ENCODE measurements around the gene ZNF684.
A peak's percentile ranks its signal among the peaks of the same experiment; 100 is the strongest.
"Not testable (repeated sequence)": the region's sequence is repeated elsewhere in the genome, so short reads cannot be mapped to it uniquely, and the experiment has no call there.

Gene ZNF684

DNA sequence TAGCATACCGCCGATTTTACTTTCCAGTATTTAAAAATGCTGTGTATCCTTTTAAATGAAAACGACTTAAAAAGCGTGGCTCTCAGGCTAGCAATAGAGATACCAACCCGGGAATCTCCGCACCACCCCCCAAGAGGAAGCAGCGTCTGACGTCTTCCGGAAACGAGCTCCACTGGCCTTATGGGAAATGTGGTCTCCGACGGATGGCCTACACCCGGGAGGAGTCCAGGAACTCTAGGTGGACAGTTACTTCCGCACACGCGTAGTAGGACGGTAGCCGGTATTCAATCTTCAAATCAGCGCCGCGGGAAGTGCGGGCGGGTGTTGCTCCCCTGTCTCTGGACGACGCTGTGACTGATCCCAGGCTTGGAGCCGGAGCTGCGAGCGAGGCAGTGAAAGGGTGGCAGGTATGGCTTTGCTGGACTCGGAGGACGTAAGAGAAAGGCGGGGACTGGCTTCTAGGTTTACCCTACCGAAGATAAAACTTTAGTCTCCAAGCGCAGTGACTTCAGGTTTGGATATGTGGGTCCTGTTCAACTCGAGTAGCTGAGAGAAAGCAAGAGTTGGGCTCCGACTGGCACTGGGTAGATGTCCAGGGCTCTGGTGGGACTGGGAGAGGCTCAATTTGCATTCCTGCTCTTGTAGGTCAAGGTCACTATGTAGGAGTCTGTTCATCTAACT lies at the start of gene ZNF684:
Gene ZNF684, plus strand, starts transcription at position 257 of the 681 bp plus-strand sequence. CDS start 1,530 bp downstream, outside the sequence.
- DNase-seq (ENCODE audit: low read depth), result peak; percentile 82

DNA sequence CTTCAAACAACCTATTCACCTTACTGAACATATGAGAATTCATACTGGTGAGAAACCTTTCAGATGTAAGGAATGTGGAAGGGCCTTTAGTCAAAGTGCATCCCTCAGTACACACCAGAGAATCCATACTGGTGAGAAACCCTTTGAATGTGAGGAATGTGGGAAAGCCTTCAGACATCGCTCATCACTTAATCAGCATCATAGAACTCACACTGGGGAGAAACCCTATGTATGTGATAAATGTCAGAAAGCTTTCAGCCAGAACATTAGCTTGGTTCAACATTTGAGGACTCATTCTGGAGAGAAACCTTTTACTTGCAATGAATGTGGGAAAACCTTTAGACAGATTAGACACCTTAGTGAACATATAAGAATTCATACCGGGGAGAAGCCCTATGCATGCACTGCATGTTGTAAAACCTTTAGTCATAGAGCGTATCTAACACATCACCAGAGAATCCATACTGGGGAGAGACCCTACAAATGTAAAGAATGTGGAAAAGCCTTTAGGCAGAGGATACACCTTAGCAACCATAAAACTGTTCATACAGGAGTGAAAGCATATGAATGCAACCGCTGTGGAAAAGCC lies 36.0 kb upstream of the ZNF684 start:
- DNase-seq (ENCODE audit: low read depth), result no peak

DNA sequence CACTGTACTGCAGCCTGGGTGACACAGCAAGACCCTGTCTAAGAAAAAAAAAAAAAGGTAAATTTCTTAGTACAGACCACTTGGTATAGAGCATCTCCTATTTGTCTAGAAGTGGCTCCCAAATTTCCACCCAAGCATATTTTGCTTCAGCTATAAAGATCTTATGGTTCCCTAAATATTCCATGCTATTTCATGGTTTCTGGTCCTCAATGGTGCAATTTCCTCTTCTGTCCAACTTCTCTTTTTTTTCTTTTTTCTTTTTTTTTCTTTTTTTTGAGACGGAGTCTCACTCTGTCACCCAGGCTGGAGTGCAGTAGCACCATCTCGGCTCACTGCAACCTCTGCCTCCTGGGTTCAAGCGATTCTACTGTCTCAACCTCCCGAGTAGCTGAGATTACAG lies 28.8 kb upstream of the ZNF684 start:
- not testable (repeated sequence) for DNase-seq (ENCODE audit: low read depth)

DNA sequence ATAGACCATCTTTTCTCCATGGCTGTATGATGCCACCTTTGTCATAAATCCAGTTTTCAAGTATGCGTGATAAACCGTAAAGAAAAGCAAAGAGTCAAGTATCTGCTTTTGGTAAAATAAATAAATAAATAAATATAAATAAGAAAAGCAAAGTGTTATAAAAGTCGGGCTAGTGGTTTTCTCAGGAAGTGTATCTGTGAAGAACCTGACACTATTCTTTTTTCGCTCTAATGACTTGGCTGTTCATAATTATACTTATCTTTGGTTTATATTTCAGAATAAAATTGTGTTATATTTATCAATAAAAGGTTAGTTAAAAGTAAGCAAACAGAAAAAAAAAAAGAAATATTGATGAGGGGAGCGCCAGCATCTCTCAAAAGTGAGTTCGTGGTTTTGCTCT lies 23.5 kb upstream of the ZNF684 start:
- no peak for DNase-seq (ENCODE audit: low read depth)

DNA sequence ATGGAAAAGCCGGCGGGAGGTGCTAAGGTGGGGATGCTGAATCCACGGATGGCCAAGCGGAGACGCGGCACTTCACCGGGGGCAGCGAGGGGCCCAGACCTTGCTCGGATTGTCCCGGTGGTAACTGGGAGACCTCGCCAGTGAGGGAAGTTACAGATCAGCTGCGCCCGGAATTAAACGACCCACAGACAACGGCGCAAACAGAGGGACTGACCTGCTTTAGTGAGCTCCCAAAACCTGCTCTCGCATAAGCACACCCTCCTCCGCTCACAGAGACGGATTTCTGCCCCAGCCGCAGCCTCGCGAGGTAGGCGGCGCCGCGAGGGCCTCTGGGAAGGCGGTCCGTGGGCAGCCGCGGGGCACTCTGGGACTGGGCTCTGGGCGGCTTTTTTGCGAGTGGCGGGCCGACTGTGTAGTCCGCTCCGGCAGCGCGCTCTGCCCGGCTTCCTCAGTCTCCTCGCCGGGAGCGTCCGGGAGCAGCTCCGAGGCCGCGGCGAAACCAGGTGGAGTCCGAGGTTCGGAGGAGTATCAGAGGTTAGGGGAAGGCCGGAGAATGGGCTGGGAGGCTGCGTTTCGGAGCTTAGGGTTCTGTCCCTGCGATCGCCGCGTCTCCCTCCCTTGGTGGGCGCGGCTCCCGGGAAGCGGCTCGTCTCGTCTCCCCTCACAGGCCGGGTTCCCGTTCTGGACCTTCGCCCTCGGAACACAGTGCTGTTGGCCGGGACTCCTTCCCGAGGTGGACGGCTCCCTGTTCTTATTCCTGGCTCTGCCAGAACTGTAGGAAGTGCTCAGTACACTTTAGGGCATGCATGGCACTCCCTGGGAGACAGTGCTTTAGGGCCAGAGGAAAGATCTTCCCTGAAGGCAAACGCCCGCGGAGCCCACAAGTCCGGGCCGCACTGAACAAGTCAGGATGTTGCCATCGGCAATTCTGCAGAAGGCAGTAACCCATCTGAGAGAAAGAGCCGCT lies 22.8 kb upstream of the ZNF684 start, which contains the start of gene EXO5:
Gene EXO5, plus strand, starts transcription at position 393 of the 967 bp plus-strand sequence. CDS start 5,778 bp downstream, outside the sequence.
- DNase-seq (ENCODE audit: low read depth), result peak; percentile 39

DNA sequence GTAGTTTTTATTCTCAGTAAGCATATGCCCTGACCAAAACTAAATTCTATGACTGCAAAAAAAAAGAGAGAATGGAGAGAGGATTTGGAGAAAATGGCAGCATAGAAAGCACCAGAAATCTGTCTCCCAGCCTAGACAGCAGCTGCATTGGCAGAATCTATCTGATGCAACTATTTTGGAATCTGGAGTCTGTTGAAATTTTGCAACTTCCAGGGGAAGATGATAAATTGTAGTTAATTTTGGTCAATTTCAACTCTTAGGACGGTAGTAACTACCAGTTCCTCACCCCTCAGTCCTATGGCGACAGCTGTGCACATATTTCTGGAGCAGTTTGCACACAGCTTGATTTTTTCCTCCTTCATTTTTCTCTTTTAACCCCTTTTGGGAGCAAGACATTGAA lies 11.9 kb upstream of the ZNF684 start:
- no peak for DNase-seq (ENCODE audit: low read depth)

DNA sequence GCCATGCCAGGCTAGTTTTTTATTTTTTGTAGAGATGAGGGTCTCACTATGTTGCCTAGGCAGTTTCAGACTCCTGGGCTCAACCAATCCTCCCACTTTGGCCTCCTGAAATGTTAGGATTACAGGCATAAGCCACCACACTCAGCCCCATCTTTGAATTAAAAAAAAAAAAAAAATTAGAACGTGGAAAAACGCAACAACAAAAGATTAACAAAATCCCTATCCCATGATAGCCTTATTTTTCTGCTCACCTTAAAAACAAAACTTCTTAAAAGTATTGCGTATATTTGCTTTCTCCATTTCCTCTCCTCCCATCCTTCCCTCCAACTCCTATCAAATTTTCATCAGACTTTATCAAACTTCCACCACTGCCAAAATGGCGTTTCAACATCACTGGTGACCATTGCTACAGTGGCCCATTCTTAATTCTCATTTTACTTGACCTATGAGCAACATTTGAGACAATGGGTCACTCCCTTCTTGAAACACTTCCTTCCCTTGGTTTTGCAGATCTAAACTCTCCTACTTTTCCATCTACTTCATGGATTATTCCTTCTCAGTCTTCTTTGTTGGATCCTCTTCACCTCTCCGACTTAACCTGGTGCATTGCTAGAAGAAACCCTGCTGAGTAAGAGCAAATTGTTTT lies 579 bp upstream of the ZNF684 start:
- no peak for DNase-seq (ENCODE audit: low read depth)

DNA sequence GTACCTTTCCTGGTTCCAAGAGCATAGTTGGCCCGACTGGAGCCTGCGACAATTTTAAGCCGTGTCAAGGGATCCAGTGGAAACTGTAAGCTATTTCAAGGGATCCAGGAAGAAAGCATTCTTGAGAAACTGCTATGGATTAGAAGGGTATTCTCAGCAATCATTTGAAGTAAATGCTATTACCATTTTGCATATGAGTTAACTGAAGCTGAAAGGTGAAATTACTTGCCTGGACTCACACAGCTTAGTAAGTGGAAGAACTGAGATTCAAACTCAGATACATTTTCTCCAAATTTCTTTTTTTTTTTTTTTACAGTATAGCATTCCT lies 589 bp downstream of the ZNF684 start:
- no peak for DNase-seq (ENCODE audit: low read depth)

DNA sequence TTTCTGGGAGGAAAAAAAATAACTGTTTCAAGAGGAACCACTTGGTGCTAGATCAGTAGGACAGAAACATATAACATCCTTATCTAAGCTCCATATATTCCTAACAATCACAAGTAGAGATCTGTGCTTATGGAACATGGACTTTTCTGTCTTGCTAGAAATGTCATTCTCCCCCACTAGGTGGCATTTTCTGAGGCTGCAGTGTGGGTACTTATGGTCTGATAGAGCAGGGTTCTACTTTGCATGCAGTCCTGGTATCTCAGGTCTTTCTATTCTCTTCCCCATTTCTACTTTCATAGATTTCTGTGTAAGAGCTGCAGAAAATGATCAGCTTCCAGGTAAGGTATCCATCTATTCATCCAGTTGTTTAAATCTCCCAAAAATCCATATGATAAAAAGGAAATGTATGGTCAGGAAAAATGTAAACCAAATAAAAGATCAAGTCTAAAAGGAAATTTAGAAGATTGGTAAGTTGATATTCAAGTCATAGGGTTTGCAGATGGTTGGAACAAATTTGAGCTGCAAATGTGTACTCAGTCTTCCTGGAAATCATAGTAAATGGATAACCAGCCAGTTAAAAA lies 1.5 kb downstream of the ZNF684 start:
- no peak for DNase-seq (ENCODE audit: low read depth)

DNA sequence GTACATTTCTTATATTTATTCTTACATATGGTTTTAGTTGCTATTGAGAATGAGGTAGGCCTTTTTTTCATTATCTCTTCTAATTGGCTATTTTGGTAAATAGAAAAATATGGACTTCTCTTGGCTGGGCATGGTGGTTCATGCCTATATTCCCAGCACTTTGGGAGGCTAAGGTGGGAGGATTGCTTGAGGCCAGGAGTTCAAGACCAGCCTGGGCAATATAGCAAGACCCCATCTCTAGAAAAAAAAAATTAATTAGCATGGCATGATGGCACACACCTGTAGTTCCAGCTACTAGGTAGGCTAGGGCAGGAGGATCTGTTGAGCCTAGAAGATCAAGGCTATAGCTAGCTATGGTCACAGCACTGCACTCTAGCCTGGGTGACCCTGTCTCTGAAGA lies 3.2 kb downstream of the ZNF684 start:
- no peak for DNase-seq (ENCODE audit: low read depth)

DNA sequence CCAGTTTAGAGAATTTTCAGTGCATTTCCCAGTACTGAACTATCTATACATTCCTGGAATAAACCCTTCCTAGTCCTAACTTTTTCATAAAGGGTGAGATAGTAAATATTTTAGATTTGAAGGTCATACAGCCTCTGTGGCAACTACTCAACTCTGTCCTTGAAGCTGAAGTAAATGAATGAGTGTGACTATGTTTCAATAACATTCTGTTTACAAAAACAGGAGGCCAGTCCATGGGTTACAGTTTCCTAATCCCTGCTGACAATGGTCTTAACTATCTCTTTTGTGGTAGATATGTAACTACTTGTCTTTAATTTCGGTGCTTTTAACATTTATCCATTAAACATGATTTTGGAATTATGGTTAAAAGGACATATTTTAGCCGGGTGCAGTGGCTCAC lies 4.3 kb downstream of the ZNF684 start:
- DNase-seq (ENCODE audit: low read depth), result no peak

DNA sequence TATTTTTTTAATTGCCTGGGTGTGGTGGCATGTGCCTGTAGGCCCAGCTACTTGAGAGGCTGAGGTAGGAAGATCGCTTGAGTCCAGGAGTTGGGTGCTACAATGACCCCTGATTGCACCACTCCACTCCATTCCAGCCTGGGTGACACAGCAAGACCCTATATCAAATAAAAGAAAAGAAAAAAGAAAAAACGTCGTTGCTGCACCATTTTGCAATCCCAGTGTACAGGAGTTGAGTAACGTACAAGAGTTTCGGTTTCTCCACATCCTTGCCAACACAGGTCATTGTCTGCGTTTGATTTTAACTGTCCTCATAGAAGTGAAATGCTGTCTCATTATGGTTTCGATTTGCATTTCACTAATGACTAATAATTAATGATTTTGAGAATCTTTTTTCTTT lies 7.9 kb downstream of the ZNF684 start:
- no peak for DNase-seq (ENCODE audit: low read depth)

DNA sequence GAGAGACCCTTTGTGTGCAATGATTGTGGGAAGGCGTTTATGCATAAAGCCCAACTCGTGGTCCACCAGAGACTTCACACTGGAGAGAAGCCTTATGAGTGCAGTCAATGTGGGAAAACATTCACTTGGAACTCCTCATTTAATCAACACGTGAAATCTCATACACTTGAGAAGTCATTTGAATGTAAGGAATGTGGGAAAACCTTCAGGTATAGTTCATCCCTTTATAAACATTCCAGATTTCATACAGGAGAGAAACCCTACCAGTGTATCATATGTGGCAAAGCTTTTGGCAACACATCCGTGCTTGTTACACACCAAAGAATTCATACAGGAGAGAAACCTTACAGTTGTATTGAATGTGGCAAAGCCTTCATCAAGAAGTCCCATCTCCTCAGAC lies 15.5 kb downstream of the ZNF684 start:
- DNase-seq (ENCODE audit: low read depth), result no peak

DNA sequence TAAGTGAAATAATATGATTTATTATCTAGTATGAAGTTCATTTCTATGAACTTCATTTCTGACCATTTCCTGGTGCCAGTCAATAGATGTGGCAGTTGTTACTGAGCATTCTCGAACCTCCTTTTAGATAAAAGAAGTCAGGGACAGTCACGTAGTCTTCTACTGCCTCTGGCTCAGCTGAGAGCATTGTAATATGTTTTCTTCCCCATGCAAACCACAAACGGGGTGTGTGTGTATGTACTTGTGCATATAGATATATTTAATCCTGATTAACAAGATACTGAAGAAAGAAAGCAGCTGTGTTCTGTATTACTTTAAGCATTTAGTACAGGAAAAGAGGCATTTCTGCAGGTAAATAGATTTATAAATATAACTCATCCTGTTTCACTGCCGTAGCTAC lies 21.6 kb downstream of the ZNF684 start:
- no peak for DNase-seq (ENCODE audit: low read depth)

DNA sequence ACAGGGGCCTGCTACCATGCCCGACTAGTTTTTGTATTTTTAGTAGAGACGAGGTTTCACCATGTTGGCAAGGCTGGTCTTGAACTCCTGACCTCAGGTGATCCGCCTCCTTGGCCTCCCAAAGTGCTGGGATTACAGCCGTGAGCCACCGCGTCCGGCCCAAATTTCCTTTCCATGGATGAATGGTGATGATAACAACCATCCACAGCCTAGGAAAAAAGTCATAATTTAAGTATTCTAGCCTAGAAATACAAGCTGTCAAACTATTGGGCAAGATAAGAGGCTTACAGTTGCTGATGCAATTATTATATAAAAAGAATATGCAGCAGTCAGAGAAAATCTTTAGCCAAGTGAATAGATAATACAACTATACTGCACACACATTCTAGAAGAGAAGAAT lies 23.4 kb downstream of the ZNF684 start:
- DNase-seq (ENCODE audit: low read depth), result not testable (repeated sequence)

DNA sequence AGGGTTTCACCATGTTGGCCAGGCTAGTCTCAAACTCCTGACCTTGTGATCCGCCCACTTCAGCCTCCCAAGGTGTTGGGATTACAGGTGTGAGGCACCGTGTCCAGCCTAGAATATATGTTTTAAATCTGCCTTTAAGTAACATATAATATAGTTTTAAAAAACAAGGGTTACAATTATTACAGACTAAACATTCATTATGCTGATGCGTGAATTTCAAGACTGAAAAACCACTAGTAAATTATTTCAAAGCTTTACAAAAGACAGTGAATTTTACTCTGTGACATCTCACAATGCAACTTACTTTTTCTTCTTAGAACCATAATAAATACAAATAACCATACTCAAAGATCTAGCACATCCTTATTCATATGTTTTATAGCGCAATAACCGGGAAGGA lies 24.7 kb downstream of the ZNF684 start:
- no peak for DNase-seq (ENCODE audit: low read depth)

DNA sequence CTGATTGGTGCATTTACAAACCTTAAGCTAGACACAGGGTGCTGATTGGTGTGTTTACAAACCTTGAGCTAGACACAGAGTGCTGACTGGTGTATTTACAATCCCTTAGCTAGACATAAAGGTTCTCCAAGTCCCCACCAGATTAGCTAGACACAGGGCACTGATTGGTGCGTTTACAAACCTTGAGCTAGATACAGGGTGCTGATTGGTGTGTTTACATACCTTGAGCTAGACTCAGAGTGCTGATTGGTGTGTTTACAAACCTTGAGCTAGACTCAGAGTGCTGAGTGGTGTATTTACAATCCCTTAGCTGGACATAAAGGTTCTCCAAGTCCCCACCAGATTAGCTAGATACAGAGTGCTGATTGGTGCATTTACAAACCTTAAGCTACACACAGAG lies 26.8 kb downstream of the ZNF684 start:
- DNase-seq (ENCODE audit: low read depth), result not testable (repeated sequence)

DNA sequence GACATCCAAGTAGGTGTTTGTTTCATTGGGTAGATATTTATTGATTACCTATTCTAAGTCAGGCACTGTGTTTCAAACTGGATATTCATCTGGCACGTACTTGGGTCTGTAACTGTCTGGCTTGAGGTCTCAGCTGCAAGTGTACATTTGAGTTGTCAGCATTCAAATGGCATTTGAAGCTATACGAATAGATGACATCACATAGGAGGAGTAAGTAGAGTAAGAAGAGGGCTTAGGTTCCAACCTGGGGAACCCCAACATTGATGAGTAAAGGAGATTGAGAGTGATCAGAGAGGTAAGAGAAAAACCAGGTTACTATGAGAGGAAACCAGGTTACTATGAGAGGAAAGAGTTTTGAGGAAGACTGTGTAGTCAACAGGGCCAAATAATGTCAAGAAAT lies 30.7 kb downstream of the ZNF684 start:
- DNase-seq (ENCODE audit: low read depth), result no peak

DNA sequence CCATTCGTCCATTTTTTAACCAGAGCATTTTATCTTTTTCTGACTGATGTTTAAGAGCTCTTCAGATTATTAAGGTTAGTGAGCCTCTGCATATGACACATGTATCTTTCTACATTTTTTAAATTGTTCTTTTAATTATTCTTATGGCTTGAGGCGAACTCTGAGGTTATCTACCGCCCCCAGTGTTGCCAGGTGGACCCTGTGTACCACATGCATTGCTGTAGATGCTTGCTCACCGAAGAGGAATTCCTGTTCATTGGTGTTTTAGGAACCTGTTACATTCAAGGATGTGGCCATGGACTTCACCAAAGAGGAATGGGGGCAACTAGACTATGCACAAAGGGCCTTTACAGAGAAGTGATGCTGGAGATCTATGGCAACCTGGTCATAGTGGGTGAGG lies 31.8 kb downstream of the ZNF684 start:
- no peak for DNase-seq (ENCODE audit: low read depth)

DNA sequence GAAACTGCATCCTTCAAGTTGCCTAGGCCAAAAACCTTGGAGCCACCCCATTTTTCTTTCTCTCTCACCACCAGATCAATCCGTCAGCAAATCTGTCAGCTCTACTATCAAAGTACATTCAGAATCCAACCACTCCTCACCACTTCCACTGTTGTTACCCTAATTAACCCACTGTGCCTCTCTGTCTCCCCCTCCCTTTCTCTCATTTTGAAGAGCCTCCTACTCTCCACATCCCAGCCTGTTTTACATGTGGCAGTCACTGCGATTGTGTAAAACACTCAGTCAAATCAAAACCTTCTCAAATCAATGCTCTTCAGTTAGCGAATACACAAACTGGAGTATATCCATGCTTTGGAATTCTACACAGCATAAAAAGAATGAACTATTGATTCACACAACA lies 33.1 kb downstream of the ZNF684 start:
- DNase-seq (ENCODE audit: low read depth), result no peak

DNA sequence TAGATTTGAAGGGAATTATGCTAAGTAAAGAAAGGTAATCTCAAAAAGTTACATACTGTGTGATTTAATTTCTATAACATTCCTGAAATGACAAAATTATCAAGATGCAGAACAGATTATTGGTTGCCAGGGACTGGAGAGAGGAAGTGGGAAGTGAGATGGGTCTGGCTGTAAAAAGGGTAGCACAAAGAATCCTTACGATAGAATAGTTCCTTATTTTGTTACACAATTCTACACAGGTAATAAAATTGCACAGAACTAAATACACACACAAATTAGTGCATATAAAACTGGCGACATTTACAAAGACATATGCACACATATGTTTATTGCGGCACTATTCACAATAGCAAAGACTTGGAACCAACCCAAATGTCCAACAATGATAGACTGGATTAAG lies 33.5 kb downstream of the ZNF684 start:
- no peak for DNase-seq (ENCODE audit: low read depth)

DNA sequence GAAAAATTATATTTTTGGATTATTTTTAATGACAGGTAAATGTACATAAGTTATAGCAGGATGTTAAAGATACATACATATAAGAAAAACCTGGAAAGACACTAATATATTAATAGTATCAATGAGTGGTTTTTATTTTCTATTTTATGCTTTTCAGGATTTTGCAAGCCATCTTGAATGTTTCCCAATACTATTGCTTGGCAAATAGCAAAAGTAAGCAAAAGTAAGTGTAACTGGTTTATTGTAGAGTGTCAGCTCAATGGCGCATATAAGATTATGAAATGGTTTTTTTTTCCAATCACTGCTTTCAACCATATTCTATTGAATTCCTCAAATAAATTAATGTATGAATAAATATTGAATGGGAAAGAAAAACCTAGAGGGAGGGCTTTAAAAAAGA lies 36.4 kb downstream of the ZNF684 start:
- DNase-seq (ENCODE audit: low read depth), result no peak

Data from T-helper 22 cell (primary cell).